H54 (cell line): ENCODE results near the gene CECR2.

Source experiments
- DNase-seq: peaks from one replicate; pipeline ENCODE4 v3.0.0; 2011; ENCODE audit warnings: low spot score, mixed read lengths; ENCODE audit not compliant: insufficient read length
- FAIRE-seq: peaks from 3 replicates; lab custom pipeline; 2011; peaks lifted over from hg19 to GRCh38; lab: Jason Lieb, UNC
- POLR2A ChIP-seq: IDR thresholded peaks from 2 replicates; pipeline ENCODE4 v1.6.1; 2011; ENCODE audit warnings: low read depth, mild to moderate bottlenecking, low read length

The CECR2 gene

DNA sequence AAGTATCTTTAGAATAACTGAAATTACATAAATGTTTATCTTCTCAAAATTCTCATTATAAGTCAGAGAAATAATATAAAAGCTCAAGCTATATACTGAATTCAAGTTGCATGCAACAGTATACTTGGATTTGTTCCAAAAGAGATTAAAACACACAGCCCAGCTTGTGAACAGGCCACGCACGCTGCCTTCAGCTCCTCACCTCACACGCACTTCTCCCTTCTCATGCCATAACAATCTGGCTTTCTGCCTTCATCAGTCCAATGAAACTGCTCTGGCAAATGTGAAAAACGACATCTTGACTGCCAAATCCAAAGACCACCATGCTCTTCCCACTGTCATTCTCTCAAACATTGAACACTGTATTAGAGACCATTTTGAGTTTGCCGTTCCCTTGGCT, 237.2 kb downstream of the CECR2 start:
- FAIRE-seq, result no peak
- no peak for DNase-seq
- TF ChIP-seq POLR2A, result no peak
